Measurements from ENCODE around the gene RAP1GAP. TPM values are rescaled to one million over a fixed set of nuclear protein-coding genes. Genes with fewer than 3 reads are reported as not detected.

Gene RAP1GAP
- total RNA-seq, 1 experiment from 2014 or later, result 7.2 TPM

- Histone ChIP-seq H3K9me3 (no peaks in the 10 kb centered on the region), H3K4me1 (no peaks in the 10 kb centered on the region), H3K4me3 (ENCODE audit: low read depth, low read length) (no peak overlapping the region), H3K36me3 (ENCODE audit: control insufficient read depth, insufficient read depth, low read length) (no peaks in the 10 kb centered on the region), H3K27me3 (replicated peaks; ENCODE audit: control insufficient read depth, insufficient read depth, low read length) (no peaks in the 10 kb centered on the region)
- no peaks in the 10 kb centered on the region for H3K9me3 Mint-ChIP-seq (ENCODE audit: unreplicated experiment)
- intact Hi-C loops (cut with micrococcal nuclease; ENCODE audit: unreplicated experiment), result loop anchor here (2.0 kb wide), 1 partner anchor 67 kb away; the partner anchor contains the start of gene ALPL
- H3K27ac Mint-ChIP-seq (ENCODE audit: unreplicated experiment), result no peak overlapping the region
- ChIA-PET CTCF (no interaction called here), POLR2A (no interaction called here)
- no peaks in the 10 kb centered on the region for H3K4me1 Mint-ChIP-seq (ENCODE audit: low read depth, unreplicated experiment)
- no peak for DNase-seq
- no peaks in the 10 kb centered on the region for H3K36me3 Mint-ChIP-seq (ENCODE audit: insufficient read depth, unreplicated experiment)
- no TSS peak for BruUV-seq (replicated peaks)
- H3K27me3 Mint-ChIP-seq (ENCODE audit: insufficient read depth, unreplicated experiment), result no peaks in the 10 kb centered on the region
- TF ChIP-seq CTCF (IDR thresholded peaks at IDR 0.05; ENCODE audit: insufficient read depth in 1 of 2, low read depth in 1 of 2, low read length in 1 of 2, severe bottlenecking in 1 of 2, unreplicated experiment in 1 of 2), result no peak
- H3K4me3 Mint-ChIP-seq (ENCODE audit: unreplicated experiment), result no peak overlapping the region
Measured at GRCh38 chr1:21575351-21575942, 93.7 kb downstream of the RAP1GAP start.

GRCh38 chr1:21574466-21575151 lies 94.5 kb downstream of the RAP1GAP start:
- intact Hi-C loops (cut with micrococcal nuclease; ENCODE audit: unreplicated experiment), result loop anchor here (1.0 to 2.0 kb wide), 2 partner anchors 66 to 204 kb away; partner anchors contain the start of gene ALPL
- no peaks in the 10 kb centered on the region for H3K36me3 ChIP-seq (ENCODE audit: control insufficient read depth, insufficient read depth, low read length)
- H3K9me3 ChIP-seq, result no peaks in the 10 kb centered on the region
- Mint-ChIP-seq H3K36me3 (ENCODE audit: insufficient read depth, unreplicated experiment) (no peaks in the 10 kb centered on the region), H3K4me3 (ENCODE audit: unreplicated experiment) (no peak overlapping the region), H3K27ac (ENCODE audit: unreplicated experiment) (no peak overlapping the region), H3K27me3 (ENCODE audit: insufficient read depth, unreplicated experiment) (no peaks in the 10 kb centered on the region), H3K4me1 (ENCODE audit: low read depth, unreplicated experiment) (no peaks in the 10 kb centered on the region), H3K9me3 (ENCODE audit: unreplicated experiment) (no peaks in the 10 kb centered on the region)
- no peaks in the 10 kb centered on the region for H3K4me1 ChIP-seq
- no peak overlapping the region for H3K4me3 ChIP-seq (ENCODE audit: low read depth, low read length)
- no peaks in the 10 kb centered on the region for H3K27me3 ChIP-seq (replicated peaks; ENCODE audit: control insufficient read depth, insufficient read depth, low read length)
- no peak for DNase-seq
- CTCF ChIA-PET, result interaction anchor here (2.2 kb wide), 1 partner anchor 204 kb away, joined by 6 read pairs; no protein-coding TSS in a partner anchor
- BruUV-seq (replicated peaks), result no TSS peak
- POLR2A ChIA-PET, result no interaction called here
- TF ChIP-seq CTCF (IDR thresholded peaks at IDR 0.05; ENCODE audit: insufficient read depth in 1 of 2, low read depth in 1 of 2, low read length in 1 of 2, severe bottlenecking in 1 of 2, unreplicated experiment in 1 of 2), result no peak

GRCh38 chr1:21573971-21574465 lies 95.1 kb downstream of the RAP1GAP start:
- no peak overlapping the region for H3K4me3 ChIP-seq (ENCODE audit: low read depth, low read length)
- no peak overlapping the region for H3K27ac Mint-ChIP-seq (ENCODE audit: unreplicated experiment)
- H3K36me3 Mint-ChIP-seq (ENCODE audit: insufficient read depth, unreplicated experiment), result no peaks in the 10 kb centered on the region
- DNase-seq, result peak; percentile 71
- peak; percentile 50 to 67 for TF ChIP-seq CTCF (IDR thresholded peaks at IDR 0.05; ENCODE audit: insufficient read depth in 1 of 2, low read depth in 1 of 2, low read length in 1 of 2, severe bottlenecking in 1 of 2, unreplicated experiment in 1 of 2)
- H3K27me3 ChIP-seq (replicated peaks; ENCODE audit: control insufficient read depth, insufficient read depth, low read length), result no peaks in the 10 kb centered on the region
- BruUV-seq (replicated peaks), result no TSS peak
- H3K27me3 Mint-ChIP-seq (ENCODE audit: insufficient read depth, unreplicated experiment), result no peaks in the 10 kb centered on the region
- no peaks in the 10 kb centered on the region for H3K9me3 Mint-ChIP-seq (ENCODE audit: unreplicated experiment)
- H3K36me3 ChIP-seq (ENCODE audit: control insufficient read depth, insufficient read depth, low read length), result no peaks in the 10 kb centered on the region
- H3K4me1 ChIP-seq, result no peaks in the 10 kb centered on the region
- H3K4me3 Mint-ChIP-seq (ENCODE audit: unreplicated experiment), result no peak overlapping the region
- POLR2A ChIA-PET, result no interaction called here
- no peaks in the 10 kb centered on the region for H3K9me3 ChIP-seq
- no peaks in the 10 kb centered on the region for H3K4me1 Mint-ChIP-seq (ENCODE audit: low read depth, unreplicated experiment)
- intact Hi-C loops (cut with micrococcal nuclease; ENCODE audit: unreplicated experiment), result loop anchor here (1.0 to 2.0 kb wide), 2 partner anchors 65 to 204 kb away; partner anchors contain the start of gene ALPL
- CTCF ChIA-PET, result interaction anchor here (2.2 kb wide), 1 partner anchor 204 kb away, joined by 6 read pairs; no protein-coding TSS in a partner anchor
